ENCODE data around the gene TEX35.
"Not testable (repeated sequence)": the region's sequence is repeated elsewhere in the genome, so short reads cannot be mapped to it uniquely, and the experiment has no call there.

The TEX35 gene

GRCh38 chr1:178495158-178495557, 17.8 kb upstream of the TEX35 start:
- FAIRE-seq = no peak

DNA sequence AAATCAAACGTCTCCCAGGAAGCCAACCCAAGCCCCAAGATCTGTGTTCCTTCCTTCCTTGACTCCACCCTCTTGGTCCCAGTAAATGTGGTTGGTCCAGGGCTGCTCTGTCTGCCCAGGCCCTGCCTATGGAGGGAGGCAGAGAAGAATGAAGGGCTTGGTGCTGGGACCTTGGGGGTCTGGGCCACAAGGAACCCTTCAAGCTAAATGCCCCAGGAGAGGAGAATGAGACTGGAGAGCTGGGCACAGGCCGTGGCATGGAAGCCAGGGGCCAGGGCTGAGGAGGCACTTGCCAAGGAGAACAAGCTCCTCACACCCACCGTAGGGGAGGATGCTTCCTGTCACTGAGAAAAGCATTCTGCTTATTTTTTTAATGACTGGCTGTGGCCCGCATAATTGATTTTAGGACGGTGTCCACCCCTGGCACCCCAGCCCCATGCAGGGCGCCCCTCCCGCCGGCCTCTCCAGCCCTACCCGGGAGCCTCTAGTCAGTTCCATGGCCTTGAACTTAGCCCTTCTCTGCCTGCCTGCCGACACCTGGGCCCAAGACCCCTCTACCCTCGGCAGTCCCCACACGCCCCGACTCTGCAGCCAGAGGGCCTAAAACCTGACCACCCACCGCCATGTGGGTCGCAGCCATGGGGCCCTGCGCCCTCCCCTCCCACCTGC, 17.0 kb upstream of the TEX35 start:
- FAIRE-seq = no peak

- FAIRE-seq = no peak
Measured at GRCh38 chr1:178496410-178497135, 16.3 kb upstream of the TEX35 start, which contains the start of gene CLEC20A. Gene CLEC20A (minus strand): TSS chr1:178496964. CDS start chr1:178496939, 25 bp downstream.

DNA sequence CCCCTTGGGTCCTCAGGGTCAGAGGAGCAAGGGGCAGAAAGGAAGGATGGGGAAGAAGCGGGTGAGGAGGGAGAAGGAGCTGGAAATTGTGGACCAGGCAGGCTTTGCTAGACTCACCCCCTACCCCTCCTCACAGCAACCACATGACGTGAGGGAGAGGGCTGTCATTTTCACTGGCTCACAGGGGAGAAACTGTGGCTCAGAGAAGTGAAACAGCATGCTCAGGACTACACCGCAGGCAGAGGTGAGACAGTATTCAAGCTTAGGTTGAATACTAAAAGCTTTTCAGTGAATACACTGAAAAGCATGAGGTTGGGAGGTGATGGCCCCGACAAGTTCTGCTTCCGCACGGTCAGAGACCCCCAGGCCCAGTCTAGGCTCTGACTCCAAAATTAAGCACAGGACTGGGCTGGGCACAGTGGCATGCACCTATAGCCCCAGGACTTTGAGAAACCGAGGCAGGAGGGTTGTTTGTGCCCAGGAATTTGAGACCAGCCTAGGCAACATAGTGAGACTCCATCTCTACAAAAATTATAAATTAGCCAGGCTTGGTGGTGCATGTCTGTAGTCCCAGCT, 14.9 kb upstream of the TEX35 start:
- no peak for FAIRE-seq

DNA sequence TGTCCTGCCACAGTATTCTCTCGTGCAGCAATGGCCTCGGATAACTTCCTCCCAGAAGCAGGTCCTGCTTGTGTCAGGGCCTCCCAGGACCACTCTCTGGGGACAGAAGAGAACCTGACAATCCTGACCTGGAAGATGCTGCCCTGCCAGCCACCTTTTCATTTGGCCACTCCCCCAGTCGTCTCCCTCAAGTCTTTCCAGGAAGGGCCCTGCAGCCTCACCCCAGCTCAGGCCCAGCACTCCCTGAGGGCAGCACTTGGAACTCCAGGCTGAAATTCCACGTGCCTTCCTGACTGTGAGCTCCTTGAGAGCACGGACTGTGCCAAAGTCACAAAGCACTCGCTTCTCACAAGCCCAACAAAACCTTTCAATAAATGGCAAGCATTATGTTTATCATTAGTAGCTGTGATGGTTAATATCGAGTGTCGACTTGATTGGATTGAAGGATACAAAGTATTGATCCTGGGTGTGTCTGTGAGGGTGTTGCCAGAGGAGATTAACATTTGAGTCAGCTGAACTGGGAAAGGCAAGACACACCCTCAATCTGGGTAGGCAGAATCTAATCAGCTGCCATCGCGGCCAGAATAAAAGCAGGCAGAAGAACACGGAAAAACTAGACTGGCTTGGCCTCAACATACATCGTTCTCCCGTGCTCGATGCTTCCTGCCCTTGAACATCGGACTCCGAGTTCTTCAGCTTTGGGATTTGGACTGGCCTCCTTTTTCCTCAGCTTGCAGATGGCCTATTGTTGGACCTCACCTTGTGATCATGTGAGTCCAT, 13.8 kb upstream of the TEX35 start:
- no peak for FAIRE-seq

- FAIRE-seq = no peak
Measured at GRCh38 chr1:178500091-178500770, 12.7 kb upstream of the TEX35 start.

DNA sequence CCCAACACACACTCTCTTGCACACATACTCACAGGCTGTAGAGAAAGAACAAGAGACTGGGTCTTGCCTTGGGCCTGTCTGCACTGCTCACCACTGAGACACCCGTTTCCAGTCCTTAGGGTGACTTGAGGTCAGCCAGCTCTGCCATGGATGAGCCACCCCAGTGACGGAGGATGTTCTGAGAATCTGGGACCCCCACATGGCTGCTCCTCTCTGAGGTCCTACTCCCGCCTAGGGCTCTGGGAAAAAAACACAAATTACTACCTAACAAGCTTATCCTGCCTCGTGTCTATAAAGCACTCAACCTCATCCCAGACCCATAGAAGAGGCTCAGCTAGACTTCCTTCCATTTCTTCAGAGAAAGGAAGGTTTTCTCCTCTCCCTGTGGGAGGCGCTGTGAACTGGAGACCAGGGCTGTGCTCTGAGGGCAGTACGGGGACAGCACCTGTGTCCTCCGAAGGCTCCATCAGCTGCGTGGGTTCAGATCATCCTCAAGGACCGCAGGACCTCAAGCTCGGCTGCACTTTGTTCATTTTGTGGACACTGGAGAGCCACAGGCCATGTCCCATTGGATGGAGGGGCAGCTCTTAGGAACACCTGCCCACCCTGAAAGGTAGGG, 11.9 kb upstream of the TEX35 start:
- FAIRE-seq = no peak

GRCh38 chr1:178501705-178502329, 11.1 kb upstream of the TEX35 start:
- no peak for FAIRE-seq

GRCh38 chr1:178502330-178502714, 10.6 kb upstream of the TEX35 start:
- FAIRE-seq = no peak

DNA sequence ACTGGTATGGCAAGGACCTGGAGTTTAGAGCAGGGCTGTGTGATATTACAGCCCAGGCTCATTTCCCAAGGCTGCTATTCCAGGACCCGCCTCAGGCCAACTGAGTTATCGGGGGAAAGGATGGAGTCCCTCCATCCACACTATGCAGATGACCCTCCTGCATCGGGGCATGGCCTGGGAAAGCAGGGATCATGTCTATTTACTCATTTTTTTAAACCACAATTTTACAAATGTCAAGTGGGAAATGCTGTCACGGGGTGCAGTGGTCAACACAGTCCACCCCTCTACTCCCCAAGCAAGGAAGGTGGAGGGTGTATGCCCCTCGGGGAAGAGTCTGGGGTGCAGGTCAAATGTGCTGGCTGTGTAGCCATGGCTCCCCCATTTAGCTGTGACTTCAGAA, 10.1 kb upstream of the TEX35 start:
- FAIRE-seq = no peak

GRCh38 chr1:178503316-178503715, 9.6 kb upstream of the TEX35 start:
- not testable (repeated sequence) for FAIRE-seq

DNA sequence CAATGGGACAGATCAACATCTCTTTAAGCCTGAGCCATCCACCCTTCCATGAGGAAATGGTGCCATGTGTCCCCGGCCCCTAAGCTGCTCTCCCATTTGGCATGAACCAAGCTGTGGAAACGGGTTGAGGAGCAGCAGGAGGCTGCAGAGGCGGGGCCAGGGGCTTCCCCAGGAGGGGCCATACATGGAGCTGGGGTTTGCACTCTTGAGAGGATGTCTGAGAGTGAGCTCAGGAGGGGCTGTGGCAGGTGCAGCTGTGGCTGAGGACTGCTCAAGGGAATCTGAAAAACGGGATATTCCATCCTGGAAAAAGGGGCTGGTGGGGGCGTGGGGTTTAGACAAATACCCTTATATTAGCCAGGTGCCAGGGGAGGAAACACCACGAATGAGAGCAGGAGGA, 9.1 kb upstream of the TEX35 start:
- FAIRE-seq = no peak

- FAIRE-seq = no peak
Measured at GRCh38 chr1:178504286-178504685, 8.6 kb upstream of the TEX35 start.

DNA sequence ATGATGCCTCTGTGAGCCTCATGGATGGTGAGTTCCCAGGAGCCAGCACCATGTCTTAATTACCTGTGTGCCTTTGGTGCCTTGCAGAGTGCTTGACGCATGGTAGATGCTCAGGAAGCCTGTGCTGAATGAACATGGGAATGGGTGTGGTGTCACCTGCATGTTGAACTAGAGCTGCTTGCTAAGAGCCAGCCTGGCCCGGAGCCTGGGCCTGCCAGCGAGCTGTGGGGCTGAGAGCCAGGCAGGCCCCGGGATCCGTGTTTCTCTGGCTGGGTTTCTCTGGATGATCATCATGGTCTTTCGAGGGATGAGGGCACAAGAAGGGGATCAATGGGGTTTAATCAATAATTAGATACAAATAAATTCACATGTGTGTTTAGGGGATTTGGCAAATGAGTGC, 6.7 kb upstream of the TEX35 start:
- FAIRE-seq = no peak

DNA sequence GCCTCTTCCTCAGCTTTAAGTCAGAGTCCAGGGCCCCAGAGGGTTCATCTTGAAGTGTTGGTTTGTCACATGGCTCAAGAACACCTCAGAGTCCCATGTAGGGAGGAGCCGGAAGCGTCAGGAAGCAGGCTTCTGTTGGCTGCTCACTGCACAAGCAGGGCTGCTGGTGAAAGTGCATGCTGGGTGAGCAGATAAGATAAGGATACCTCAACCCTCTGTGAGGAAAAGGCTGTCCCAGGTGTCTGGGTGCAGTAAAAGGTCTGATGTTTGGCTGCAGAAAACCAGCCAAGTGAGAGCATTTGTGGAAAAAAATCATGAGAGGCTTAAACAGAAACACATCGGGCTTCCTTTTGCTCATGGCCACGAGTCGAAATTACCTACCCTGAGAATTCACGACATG, 6.2 kb upstream of the TEX35 start:
- FAIRE-seq = no peak

GRCh38 chr1:178509414-178510007, 3.4 kb upstream of the TEX35 start:
- no peak for FAIRE-seq

DNA sequence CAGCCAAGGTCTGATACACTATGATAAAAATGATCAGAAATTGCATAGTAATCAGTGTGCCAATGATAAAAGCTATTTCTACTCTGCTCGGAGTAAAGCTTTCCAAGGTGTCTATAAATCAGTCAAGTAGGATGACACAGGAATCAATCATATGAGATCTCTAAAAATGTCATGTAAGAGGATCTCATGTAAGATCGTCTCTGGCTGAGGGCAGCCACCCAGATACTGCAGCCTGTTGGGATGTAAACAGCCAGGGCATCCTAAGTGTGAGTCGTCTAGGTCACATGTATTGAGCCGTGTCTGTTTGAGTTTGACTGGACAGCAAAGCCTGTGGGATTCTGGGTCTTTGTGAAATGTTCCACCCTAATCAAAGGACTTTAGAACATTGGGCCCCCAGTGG, 2.8 kb upstream of the TEX35 start:
- no peak for FAIRE-seq

GRCh38 chr1:178513278-178513983, 522 bp downstream of the TEX35 start:
- no peak for FAIRE-seq

DNA sequence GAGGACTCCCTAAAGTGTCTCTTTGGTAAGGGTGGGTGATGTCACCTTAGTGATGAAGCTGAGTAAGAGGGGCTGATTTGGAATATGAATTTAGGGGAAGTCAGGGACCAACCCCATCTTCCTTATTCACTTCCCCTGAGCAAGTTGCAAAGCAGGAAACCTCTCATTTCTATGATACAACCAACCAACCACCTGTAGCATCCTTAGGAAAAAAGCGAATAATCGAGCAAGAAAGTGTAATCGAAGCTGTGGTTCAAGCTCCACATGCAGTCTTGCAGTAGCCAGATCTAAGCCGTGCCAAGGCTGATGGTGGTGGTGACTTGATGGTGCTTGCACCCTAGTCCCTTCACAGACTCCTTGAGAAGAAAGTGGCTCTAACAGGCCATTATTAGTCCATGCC, 3.2 kb downstream of the TEX35 start:
- no peak for FAIRE-seq

- FAIRE-seq = no peak
Measured at GRCh38 chr1:178518894-178519293, 6.0 kb downstream of the TEX35 start.

- FAIRE-seq = no peak
Measured at GRCh38 chr1:178520803-178521202, 7.9 kb downstream of the TEX35 start.

Measured in A204.1 (cell line).